Keratinocyte (primary cell): ENCODE results near the gene TNFRSF14.

ENCODE experiments used
- EZH2 ChIP-seq: IDR thresholded peaks from one replicate; pipeline ENCODE4 v1.6.1; 2012; ENCODE audit warnings: inconsistent platforms, mild to moderate bottlenecking, low read length, moderate library complexity
- TF ChIP-seq, protein P1 (sequence below), 3 experiments: IDR thresholded peaks in 1 of 3; conservative IDR thresholded peaks in 1 of 3; optimal IDR thresholded peaks in 1 of 3; 2 replicates in 2 of 3; 3 replicates in 1 of 3; pipeline versions ENCODE3 to v1.5.1; 2011; ENCODE audit warnings: low read length in 3 of 3, mild to moderate bottlenecking in 3 of 3, moderate library complexity in 2 of 3, control low read depth in 1 of 3, inconsistent platforms in 1 of 3; ENCODE audit not compliant: insufficient read depth in 2 of 3; ENCODE audit errors: extremely low read depth in 1 of 3

- TF ChIP-seq, protein P1, sequence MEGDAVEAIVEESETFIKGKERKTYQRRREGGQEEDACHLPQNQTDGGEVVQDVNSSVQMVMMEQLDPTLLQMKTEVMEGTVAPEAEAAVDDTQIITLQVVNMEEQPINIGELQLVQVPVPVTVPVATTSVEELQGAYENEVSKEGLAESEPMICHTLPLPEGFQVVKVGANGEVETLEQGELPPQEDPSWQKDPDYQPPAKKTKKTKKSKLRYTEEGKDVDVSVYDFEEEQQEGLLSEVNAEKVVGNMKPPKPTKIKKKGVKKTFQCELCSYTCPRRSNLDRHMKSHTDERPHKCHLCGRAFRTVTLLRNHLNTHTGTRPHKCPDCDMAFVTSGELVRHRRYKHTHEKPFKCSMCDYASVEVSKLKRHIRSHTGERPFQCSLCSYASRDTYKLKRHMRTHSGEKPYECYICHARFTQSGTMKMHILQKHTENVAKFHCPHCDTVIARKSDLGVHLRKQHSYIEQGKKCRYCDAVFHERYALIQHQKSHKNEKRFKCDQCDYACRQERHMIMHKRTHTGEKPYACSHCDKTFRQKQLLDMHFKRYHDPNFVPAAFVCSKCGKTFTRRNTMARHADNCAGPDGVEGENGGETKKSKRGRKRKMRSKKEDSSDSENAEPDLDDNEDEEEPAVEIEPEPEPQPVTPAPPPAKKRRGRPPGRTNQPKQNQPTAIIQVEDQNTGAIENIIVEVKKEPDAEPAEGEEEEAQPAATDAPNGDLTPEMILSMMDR (optimal IDR thresholded peaks at IDR 0.05 in 1 of 3, IDR thresholded peaks at IDR 0.05 in 1 of 3, conservative IDR thresholded peaks at IDR 0.05 in 1 of 3; ENCODE audit: extremely low read depth in 1 of 3, insufficient read depth in 2 of 3, low read length in 3 of 3) = no peak
- no peak for TF ChIP-seq EZH2
These were observed 3.5 kb downstream of the TNFRSF14 start for GRCh38 chr1:2559509-2560298.
